H1 (cell line): ENCODE results near the gene CD4. TPM values are rescaled to one million over a fixed set of nuclear protein-coding genes. Genes with fewer than 3 reads are reported as not detected.

Source experiments
- CTCF ChIA-PET: fragments of 300-600 bp; sonication (Branson Sonifier 250); formaldehyde crosslinking; loops from one replicate; lab custom pipeline; 2021; ENCODE audit not compliant: partially characterized antibody; lab: Charles Lee
- POLR2A ChIA-PET: fragments of 300-600 bp; sonication (Branson Sonifier 250); formaldehyde crosslinking; loops from one replicate; lab custom pipeline; 2021; ENCODE audit warnings: inconsistent platforms; ENCODE audit not compliant: partially characterized antibody; lab: Charles Lee
- DNase-seq, 2 experiments: peaks; one replicate each; pipeline versions ENCODE4 v3.0.0 to v3.0.0-alpha.2; 2010 to 2022; ENCODE audit warnings: low spot score in 2 of 2, low read depth in 1 of 2, mixed read lengths in 1 of 2
- FAIRE-seq: peaks from 2 replicates; lab custom pipeline; 2011; peaks lifted over from hg19 to GRCh38; lab: Jason Lieb, UNC
- H2AFZ ChIP-seq: 2 replicates; pipeline ENCODE4 v1.8.1; 2012; ENCODE audit warnings: low read length, inconsistent platforms
- H2AK5ac ChIP-seq: 2 replicates; pipeline ENCODE4 v1.6.1; 2013; ENCODE audit warnings: low read depth, low read length
- H2BK120ac ChIP-seq: replicated peaks from 2 replicates; pipeline ENCODE3; 2013; ENCODE audit warnings: low read depth, low read length, inconsistent platforms
- H2BK12ac ChIP-seq: 2 replicates; pipeline ENCODE4 v1.6.1; 2013; ENCODE audit warnings: low read depth, low read length
- H2BK15ac ChIP-seq: 2 replicates; pipeline ENCODE4 v1.6.1; 2013; ENCODE audit warnings: low read length
- H2BK20ac ChIP-seq: 2 replicates; pipeline ENCODE4 v1.6.1; 2013; ENCODE audit warnings: low read length
- H2BK5ac ChIP-seq: 2 replicates; pipeline ENCODE4 v1.6.1; 2013; ENCODE audit warnings: low read depth, low read length
- H3K14ac ChIP-seq: 2 replicates; pipeline ENCODE4 v1.6.1; 2013; ENCODE audit warnings: inconsistent platforms; ENCODE audit not compliant: insufficient read length
- H3K18ac ChIP-seq: 2 replicates; pipeline ENCODE4 v1.6.1; 2013; ENCODE audit warnings: low read length; ENCODE audit errors: extremely low read depth
- H3K23ac ChIP-seq: 2 replicates; pipeline ENCODE4 v1.6.1; 2013; ENCODE audit warnings: inconsistent platforms; ENCODE audit not compliant: insufficient read length
- H3K23me2 ChIP-seq: 2 replicates; pipeline ENCODE4 v1.6.1; 2013; ENCODE audit warnings: low read depth, low read length
- H3K27ac ChIP-seq: 2 replicates; pipeline ENCODE4 v1.6.1; 2011; ENCODE audit warnings: low read depth, low read length, inconsistent platforms
- H3K27me3 ChIP-seq, 4 experiments: replicated peaks in 1 of 4; 1 replicate in 1 of 4; 2 replicates in 3 of 4; pipeline versions ENCODE4 v1.6.1 to v1.8.1; 2011 to 2013; ENCODE audit warnings: low read length in 3 of 4, mild to moderate bottlenecking in 3 of 4, inconsistent platforms in 2 of 4, mixed read lengths in 2 of 4, moderate library complexity in 1 of 4; ENCODE audit not compliant: control insufficient read depth in 3 of 4, insufficient read depth in 3 of 4; ENCODE audit errors: extremely low read depth in 1 of 4
- H3K36me3 ChIP-seq, 4 experiments: 2 replicates each; pipeline versions ENCODE4 v1.6.1 to v1.8.1; 2011 to 2013; ENCODE audit warnings: mild to moderate bottlenecking in 4 of 4, low read length in 3 of 4, moderate library complexity in 2 of 4, control low read depth in 1 of 4, inconsistent platforms in 1 of 4; ENCODE audit not compliant: insufficient read depth in 4 of 4, control insufficient read depth in 2 of 4
- H3K4ac ChIP-seq: replicated peaks from 2 replicates; pipeline ENCODE3; 2013; ENCODE audit warnings: low read length, low read depth, mixed read lengths, inconsistent platforms; ENCODE audit not compliant: insufficient read length
- H3K4me1 ChIP-seq, 4 experiments: replicated peaks in 1 of 4; 1 replicate in 1 of 4; 2 replicates in 3 of 4; pipeline versions ENCODE4 v1.6.1 to v1.8.1; 2011 to 2013; ENCODE audit warnings: low read length in 3 of 4, inconsistent platforms in 2 of 4, mixed read lengths in 1 of 4; ENCODE audit not compliant: insufficient read depth in 4 of 4, control insufficient read depth in 3 of 4
- H3K4me2 ChIP-seq, 2 experiments: 2 replicates each; pipeline versions ENCODE4 v1.6.1 to v1.8.1; 2011 to 2013; ENCODE audit warnings: low read depth in 2 of 2, low read length in 2 of 2, control low read depth in 1 of 2, inconsistent platforms in 1 of 2, mild to moderate bottlenecking in 1 of 2; ENCODE audit not compliant: insufficient read depth in 1 of 2
- H3K4me3 ChIP-seq, 4 experiments: fragments of 200-600, 300-600 bp in 1 of 4; sonication (generic), shearing (Covaris generic), sonication (Bioruptor Twin) in 1 of 4; 2 replicates each; pipeline versions ENCODE4 v1.5.1 to v1.8.1; 2011 to 2016; ENCODE audit warnings: low read length in 4 of 4, low read depth in 3 of 4, control low read depth in 2 of 4, inconsistent platforms in 2 of 4, mild to moderate bottlenecking in 2 of 4, mixed read lengths in 1 of 4, moderate library complexity in 1 of 4; ENCODE audit not compliant: insufficient read depth in 2 of 4; ENCODE audit errors: extremely low read depth in 1 of 4
- H3K56ac ChIP-seq: replicated peaks from 2 replicates; pipeline ENCODE3; 2013; ENCODE audit warnings: low read depth, mild to moderate bottlenecking, mixed read lengths, low read length, inconsistent platforms; ENCODE audit not compliant: insufficient read length
- H3K79me1 ChIP-seq: 2 replicates; pipeline ENCODE4 v1.6.1; 2013; ENCODE audit warnings: low read depth, low read length, control low read depth
- H3K79me2 ChIP-seq, 2 experiments: 2 replicates each; pipeline versions ENCODE4 v1.6.1 to v1.8.1; 2012 to 2013; ENCODE audit warnings: low read length in 2 of 2, mild to moderate bottlenecking in 2 of 2, inconsistent platforms in 1 of 2; ENCODE audit not compliant: insufficient read depth in 2 of 2, control insufficient read depth in 1 of 2
- H3K9ac ChIP-seq, 4 experiments: replicated peaks in 1 of 4; 1 replicate in 1 of 4; 2 replicates in 3 of 4; pipeline versions ENCODE4 v1.6.1 to v1.8.1; 2011 to 2013; ENCODE audit warnings: low read depth in 3 of 4, low read length in 3 of 4, control low read depth in 2 of 4, mild to moderate bottlenecking in 2 of 4, moderate library complexity in 2 of 4, inconsistent platforms in 1 of 4; ENCODE audit errors: extremely low read depth in 1 of 4
- H3K9me3 ChIP-seq, 2 experiments: 2 replicates each; pipeline versions ENCODE4 v1.6.1 to v1.8.1; 2012 to 2013; ENCODE audit warnings: mild to moderate bottlenecking in 2 of 2, moderate library complexity in 2 of 2, control low read depth in 1 of 2, inconsistent platforms in 1 of 2, low read depth in 1 of 2, low read length in 1 of 2, mixed read lengths in 1 of 2; ENCODE audit not compliant: insufficient read depth in 2 of 2
- H4K20me1 ChIP-seq, 2 experiments: replicated peaks in 1 of 2; 2 replicates each; pipeline versions ENCODE3 to v1.8.1; 2011 to 2013; ENCODE audit warnings: inconsistent platforms in 2 of 2, low read length in 2 of 2, mild to moderate bottlenecking in 1 of 2; ENCODE audit not compliant: insufficient read depth in 2 of 2, control insufficient read depth in 1 of 2
- H4K5ac ChIP-seq: 2 replicates; pipeline ENCODE4 v1.6.1; 2013; ENCODE audit warnings: low read length, low read depth, mixed read lengths, inconsistent platforms; ENCODE audit not compliant: insufficient read length
- H4K8ac ChIP-seq: 2 replicates; pipeline ENCODE4 v1.8.0; 2013; ENCODE audit warnings: mild to moderate bottlenecking, moderate library complexity, low read length, inconsistent platforms; ENCODE audit not compliant: insufficient read depth; ENCODE audit errors: extremely low read depth
- H4K91ac ChIP-seq: replicated peaks from 2 replicates; pipeline ENCODE3; 2013; ENCODE audit warnings: low read length, mixed read lengths, inconsistent platforms; ENCODE audit not compliant: insufficient read length
- BCL11A ChIP-seq, 2 experiments: IDR thresholded peaks; one replicate each; pipeline ENCODE4 v1.6.1; 2011; ENCODE audit warnings: low read depth in 2 of 2, low read length in 2 of 2, mild to moderate bottlenecking in 2 of 2
- CHD2 ChIP-seq: IDR thresholded peaks from 2 replicates; pipeline ENCODE4 v1.6.1; 2012; ENCODE audit warnings: low read length, improper control_type of control experiment
- WGBS, 2 experiments: shearing (Covaris generic) in 1 of 2; methylation state at CpG; one replicate each; pipeline versions ENCODE4 v1.1.6 to v1.1.7; 2013 to 2015; ENCODE audit warnings: low lambda C conversion rate in 2 of 2, mixed read lengths in 2 of 2, inconsistent platforms in 1 of 2, low coverage in 1 of 2, missing lambda C conversion rate in 1 of 2; ENCODE audit not compliant: insufficient replicate concordance in 2 of 2, insufficient coverage in 1 of 2, insufficient read length in 1 of 2; ENCODE audit errors: extremely low coverage in 1 of 2, missing lambda C conversion rate in 1 of 2; 5-methylcytosine and 5-hydroxymethylcytosine counted together
- polyA plus RNA-seq, 7 experiments: library from polyadenylated mRNA; depleted of rRNA in 3 of 7; stranded (reverse) in 5 of 7; unstranded in 2 of 7; fragments of >200 nt in 5 of 7; fragments of 200-250 nt in 2 of 7; gene quantifications; 1 replicate in 5 of 7; 2 replicates in 1 of 7; 4 replicates in 1 of 7; pipeline versions ENCODE4 v1.2.1 to v1.2.3, GENCODE V29; 2011 to 2013; ENCODE audit warnings: missing spikeins in 2 of 7, mixed read lengths in 2 of 7
- total RNA-seq: library from RNA; stranded (reverse); fragmentation: NEBNext Ultra II Directional; extraction: Animal tissue kit (Norgen Biotek cat#: 25700); gene quantifications from 2 replicates; pipeline ENCODE4 v1.2.1, GENCODE V29; 2021

The CD4 gene
- total and polyA plus RNA-seq, 2 of the 8 experiments (the other 6 are each of a cell fraction or from before 2014, with no cell fraction given): 3.4 to 5.1 TPM

DNA sequence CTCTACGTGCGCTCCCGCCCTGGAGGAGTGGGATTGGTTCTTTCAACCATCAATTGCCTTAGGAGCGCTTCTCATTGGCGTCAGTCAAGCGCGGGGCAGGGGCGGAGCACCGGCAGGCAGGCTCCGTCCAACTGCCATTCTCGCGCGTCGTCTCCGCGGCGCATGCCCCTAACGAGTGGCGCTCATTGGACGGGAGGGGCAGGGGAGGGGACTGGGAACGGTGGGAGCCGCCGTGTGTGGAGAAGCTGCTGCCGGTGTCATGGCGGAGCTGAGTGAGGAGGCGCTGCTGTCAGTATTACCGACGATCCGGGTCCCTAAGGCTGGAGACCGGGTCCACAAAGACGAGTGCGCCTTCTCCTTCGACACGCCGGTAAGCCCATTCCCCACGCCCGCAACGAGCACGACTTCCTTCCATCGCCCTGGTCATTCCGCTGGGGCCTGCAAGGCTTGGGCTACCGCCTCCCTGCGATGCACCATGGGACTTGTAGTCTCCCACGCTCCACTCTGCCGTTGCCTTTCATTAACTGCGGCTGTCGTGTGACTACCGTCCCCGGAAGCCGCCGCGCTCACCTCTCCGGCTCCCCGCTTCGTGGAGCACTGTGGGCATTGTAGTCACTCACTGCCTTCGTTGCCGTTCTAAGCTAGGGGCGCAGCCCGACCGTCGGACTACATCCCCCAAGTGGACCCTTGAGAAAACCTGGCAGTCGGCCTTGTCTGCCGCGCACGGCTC, 62.8 kb downstream of the CD4 start, which contains the start of gene USP5:
TSS of gene USP5 (plus strand) at position 230 of the 730 bp plus-strand sequence. CDS start at position 260, 30 bp downstream.
- ChIA-PET CTCF (interaction anchor here (0.7 to 19.8 kb wide), 13 partner anchors 13 to 298 kb away, joined by 3 to 292 read pairs (median 4); partner anchors contain the start of genes GNB3, MLF2, P3H3 and SPSB2), POLR2A (interaction anchor here (0.8 to 25.7 kb wide), 33 partner anchors 15 to 320 kb away, joined by 3 to 588 read pairs (median 4); partner anchors contain the start of genes C12orf57, COPS7A, EMG1 and GAPDH)
- Histone ChIP-seq H3K27ac (peak within 1 kb of the TSS; percentile 77; the same call in 1 of the 2 replicates), H3K9me3 (no peaks in the 10 kb centered on the region), H3K36me3 (peaks cover 7 to 31% (median 24%) of the 10 kb centered on the region in 4 experiments; a peak in 7 of 8 replicates), H3K4ac (peak within 1 kb of the TSS; percentile 59), H3K56ac (peak within 1 kb of the TSS; percentile 85), H2AK5ac (0 out of 2 replicates have a peak within 1 kb of the TSS, but pooled peaks have one; percentile 20), H3K18ac (peak within 1 kb of the TSS; percentile 98), H3K23me2 (peaks cover 11% of the 10 kb centered on the region), H3K79me2 (peaks cover 0 to 29% of the 10 kb centered on the region in 2 experiments; a peak in 2 of 4 replicates), H3K4me2 (peak within 1 kb of the TSS; percentile 90 to 96), H2BK12ac (peak within 1 kb of the TSS; percentile 29; the same call in 1 of the 2 replicates), H2BK15ac (no peak within 1 kb of the TSS), H3K14ac (no peak within 1 kb of the TSS), H3K23ac (no peak within 1 kb of the TSS), H2BK20ac (no peak within 1 kb of the TSS), H4K5ac (peak within 1 kb of the TSS; percentile 92), H3K4me1 (peaks cover 0 to 14% (median 3%) of the 10 kb centered on the region in 4 experiments; a peak in 5 of 7 replicates), H2BK5ac (peak within 1 kb of the TSS; percentile 89), H3K27me3 (no peaks in the 10 kb centered on the region), H2BK120ac (no peak within 1 kb of the TSS), H3K9ac (peak within 1 kb of the TSS; percentile 75 to 84 (median 78)), H2AFZ (peak within 1 kb of the TSS; percentile 91), H3K79me1 (no peaks in the 10 kb centered on the region; the same call in 1 of the 2 replicates), H3K4me3 (peak within 1 kb of the TSS; percentile 79 to 94 (median 88)), H4K20me1 (peaks cover 0 to 3% of the 10 kb centered on the region in 2 experiments), H4K8ac (peak within 1 kb of the TSS; percentile 93), H4K91ac (peak within 1 kb of the TSS; percentile 81)
- FAIRE-seq: peak; percentile 63
- 0% methylated on average over 59 of the region's 65 CpGs; no CpG with 5 or more reads in 1 of the 2 experiments for WGBS, 2 experiments
- DNase-seq: peak; percentile 94 to 99
- TF ChIP-seq CHD2: peak; percentile 86
- no peak for TF ChIP-seq BCL11A (IDR thresholded peaks at IDR 0.05; ENCODE audit: low read depth in 2 of 2, low read length in 2 of 2)
